Left cardiac atrium (tissue), 4 donors: ENCODE results near the gene PLEKHG5. TPM values are rescaled to one million over a fixed set of nuclear protein-coding genes. Genes with fewer than 3 reads are reported as not detected.
"Not testable (repeated sequence)": the region's sequence is repeated elsewhere in the genome, so short reads cannot be mapped to it uniquely, and the experiment has no call there.

Experiments used
- ATAC-seq, 2 donors: fragments of 200-7000 bp; cut with Tn5 transposase; one replicate each; pipeline ENCODE4 v1.9.1; 2020; ENCODE audit warnings: mild to moderate bottlenecking in 2 of 2, moderate library complexity in 2 of 2
- DNase-seq: peaks from one replicate; pipeline ENCODE4 v3.0.0-alpha.2; 2020
- intact Hi-C, 2 donors: fragments of 100-400 bp; cut with DNase I; formaldehyde crosslinking; loops; one replicate each; pipeline versions ENCODE4 v1.14.1 to v1.15.1; 2022 to 2023
- total RNA-seq, 2 donors: library from RNA; stranded (reverse); fragmentation: NEBNext Ultra II Directional; extraction: Animal tissue kit (Norgen Biotek cat#: 25700); gene quantifications; one replicate each; pipeline ENCODE4 v1.2.1, GENCODE V29; 2021
- donor health status: DM: no; HTN: yes; CAD: no.
- donor health status: DM: no; HTN: yes; CAD: no; lungs with severe emphysema.
- donor health status: DM: yes; HTN: yes; CAD: no.
- donor health status: Dilated cardiomyopathy.

Gene PLEKHG5
- total RNA-seq, 2 donors from 2014 or later, result 10.7 to 11.8 TPM

DNA sequence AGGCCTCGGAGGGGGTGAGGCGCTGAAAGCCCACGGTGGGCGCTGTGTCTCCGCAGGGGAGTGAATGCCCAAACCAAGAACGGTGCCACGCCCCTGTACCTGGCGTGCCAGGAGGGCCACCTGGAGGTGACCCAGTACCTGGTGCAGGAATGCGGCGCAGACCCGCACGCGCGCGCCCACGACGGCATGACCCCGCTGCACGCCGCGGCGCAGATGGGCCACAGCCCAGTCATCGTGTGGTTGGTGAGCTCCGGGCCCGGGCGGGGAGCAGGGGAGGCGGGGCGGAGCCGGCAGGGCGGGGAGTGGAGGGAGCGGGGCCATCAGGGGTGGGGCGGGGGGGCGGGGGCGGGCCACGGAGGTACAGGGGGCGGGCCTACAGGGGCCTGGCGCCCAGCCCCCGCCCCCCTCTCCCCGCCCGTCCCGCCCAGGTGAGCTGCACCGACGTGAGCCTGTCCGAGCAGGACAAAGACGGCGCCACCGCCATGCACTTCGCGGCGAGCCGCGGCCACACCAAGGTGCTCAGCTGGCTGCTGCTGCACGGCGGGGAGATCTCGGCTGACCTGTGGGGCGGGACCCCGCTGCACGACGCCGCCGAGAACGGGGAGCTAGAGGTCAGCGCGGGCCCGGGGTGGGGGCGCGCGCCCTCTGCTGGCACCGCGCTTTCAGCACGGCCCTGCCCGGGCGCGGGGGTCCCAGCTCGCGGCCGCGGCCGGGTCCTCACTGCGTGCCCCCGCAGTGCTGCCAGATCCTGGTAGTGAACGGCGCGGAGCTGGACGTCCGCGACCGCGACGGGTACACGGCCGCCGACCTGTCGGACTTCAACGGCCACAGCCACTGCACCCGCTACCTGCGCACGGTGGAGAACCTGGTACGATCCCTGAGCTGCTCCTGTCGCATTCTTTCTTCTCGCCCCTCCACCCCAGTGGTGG lies 51.0 kb downstream of the PLEKHG5 start:
- intact Hi-C loops, result no loop called here
- no peak for DNase-seq
- peak; percentile 27 to 64 for ATAC-seq

- intact Hi-C loops, result no loop called here
- ATAC-seq (peak; percentile 63 to 68), DNase-seq (peak; percentile 55)
These were observed 53.4 kb downstream of the PLEKHG5 start for GRCh38 chr1:6438047-6438525.

DNA sequence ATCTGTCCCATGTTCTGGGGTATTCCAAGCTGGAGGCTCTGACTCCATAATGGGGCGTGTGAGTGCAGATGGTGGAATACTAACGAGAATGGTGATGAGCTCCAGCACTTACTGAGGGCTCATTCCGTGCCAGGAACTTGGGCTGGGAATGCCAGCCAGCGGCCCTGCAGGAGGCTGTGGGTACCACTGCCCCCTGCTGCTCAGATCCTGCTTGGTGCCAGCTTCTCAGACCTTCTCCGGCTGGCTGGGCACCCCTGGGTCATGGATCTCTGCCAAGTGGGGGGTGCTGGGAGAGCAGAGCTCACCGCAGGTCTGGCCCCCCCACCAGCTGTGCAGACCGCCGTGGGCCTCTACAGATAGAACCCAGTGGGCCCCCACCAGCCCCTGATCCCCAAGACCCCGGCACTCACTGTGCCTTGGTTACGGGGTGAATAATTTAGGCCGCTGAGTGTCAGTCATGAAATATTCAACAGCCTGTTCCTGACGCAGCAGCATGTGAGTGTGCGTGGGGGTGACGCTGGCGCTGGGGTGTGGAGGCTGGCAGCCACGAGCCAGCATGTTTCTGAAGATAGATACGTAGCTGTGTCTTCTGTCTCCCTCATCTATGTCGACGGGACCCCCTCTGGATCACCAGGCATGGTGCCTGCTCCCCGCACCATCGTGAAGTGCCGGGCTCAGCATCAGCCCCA lies 54.3 kb downstream of the PLEKHG5 start:
- intact Hi-C loops, DNase-seq: not testable (repeated sequence)
- peak; percentile 39 to 50 for ATAC-seq

DNA sequence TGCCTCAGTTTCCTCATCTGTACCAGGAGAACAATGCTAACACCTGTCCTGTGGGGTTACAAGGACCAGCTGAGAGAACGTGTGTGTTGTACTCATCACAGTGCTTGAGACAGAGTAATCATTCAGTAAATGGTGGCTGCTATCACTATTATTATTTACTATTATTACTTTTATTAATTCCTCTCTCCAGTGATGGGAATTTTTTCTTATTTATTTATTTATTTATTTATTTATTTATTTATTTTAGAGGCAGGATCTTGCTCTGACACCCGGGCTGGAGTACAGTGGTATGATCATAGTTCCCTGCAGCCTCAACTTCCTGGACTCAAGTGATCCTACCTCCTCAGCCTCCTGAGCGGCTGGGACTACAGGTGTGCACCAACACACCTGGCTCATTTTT lies 55.2 kb downstream of the PLEKHG5 start:
- ATAC-seq, intact Hi-C loops, DNase-seq: not testable (repeated sequence)

- ATAC-seq (no peak), DNase-seq (no peak)
- intact Hi-C loops, result no loop called here
These were observed 55.9 kb downstream of the PLEKHG5 start for GRCh38 chr1:6435547-6435946.

- intact Hi-C loops, result no loop called here
- ATAC-seq (no peak), DNase-seq (no peak)
These were observed 56.3 kb downstream of the PLEKHG5 start for GRCh38 chr1:6435129-6435528.

- no peak for DNase-seq
- ATAC-seq, result no peak
- intact Hi-C loops, result no loop called here
These were observed 57.3 kb downstream of the PLEKHG5 start for GRCh38 chr1:6434186-6434585.

- ATAC-seq, DNase-seq, intact Hi-C loops: not testable (repeated sequence)
These were observed 59.6 kb downstream of the PLEKHG5 start for GRCh38 chr1:6431645-6432579.

DNA sequence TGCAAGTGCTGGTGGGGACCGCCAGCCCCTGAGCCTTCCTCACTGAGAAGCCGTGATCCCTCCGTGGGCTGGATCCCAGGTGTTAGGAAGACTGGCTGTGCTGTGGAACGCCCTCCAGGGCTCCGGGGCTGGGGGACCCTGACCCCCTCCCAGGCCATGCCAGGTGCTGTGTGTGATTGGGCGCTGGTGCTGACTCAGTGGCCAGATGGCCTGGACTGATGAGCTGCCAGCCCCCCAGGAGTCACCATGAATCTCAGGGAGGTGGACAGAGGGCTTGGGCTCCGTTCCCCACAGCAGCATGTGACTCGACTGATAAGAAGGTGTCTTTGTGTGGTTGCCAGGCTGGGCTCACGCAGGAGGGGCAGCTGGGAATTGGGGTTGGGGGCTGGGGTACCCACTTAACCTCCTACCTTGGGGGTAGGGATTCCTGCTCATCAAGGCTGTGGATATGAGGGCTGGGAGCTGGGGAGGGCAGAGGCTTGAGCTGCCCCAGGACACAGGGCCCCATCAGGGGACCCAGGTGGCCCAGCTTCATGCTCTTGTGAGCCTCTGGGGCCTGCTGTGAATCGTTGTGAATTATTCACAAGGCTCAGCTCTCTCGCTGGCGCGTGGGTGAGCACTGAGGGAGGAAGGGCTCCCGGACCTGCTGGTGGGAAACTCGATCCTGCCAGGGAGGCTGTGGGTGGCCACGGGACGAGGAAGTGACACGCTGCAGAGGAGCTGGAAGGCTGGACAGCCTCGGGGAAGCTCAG lies 61.6 kb downstream of the PLEKHG5 start:
- DNase-seq, intact Hi-C loops: not testable (repeated sequence)
- ATAC-seq, result peak in 1 of 2 donors; percentile 20

DNA sequence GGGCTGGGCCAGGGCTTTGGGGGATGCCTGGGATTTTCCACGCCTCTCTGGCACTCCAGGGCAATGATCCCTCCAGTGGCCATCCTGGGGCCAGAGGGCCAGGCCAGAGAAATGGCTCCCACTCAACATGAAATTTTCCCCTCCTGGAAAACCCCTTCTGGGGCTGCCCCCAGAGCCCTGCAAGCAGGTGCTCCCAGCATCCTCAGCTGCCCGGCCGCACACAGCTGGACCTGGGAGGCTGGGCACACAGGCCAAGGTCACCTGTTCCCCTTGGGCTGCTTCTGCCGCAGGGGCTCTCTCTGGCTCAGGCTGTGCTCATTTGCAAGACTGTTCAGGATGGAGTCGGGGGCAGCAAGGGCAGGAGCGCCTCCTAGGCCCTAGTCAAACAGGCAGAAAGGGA lies 63.0 kb downstream of the PLEKHG5 start:
- ATAC-seq, intact Hi-C loops, DNase-seq: not testable (repeated sequence)

DNA sequence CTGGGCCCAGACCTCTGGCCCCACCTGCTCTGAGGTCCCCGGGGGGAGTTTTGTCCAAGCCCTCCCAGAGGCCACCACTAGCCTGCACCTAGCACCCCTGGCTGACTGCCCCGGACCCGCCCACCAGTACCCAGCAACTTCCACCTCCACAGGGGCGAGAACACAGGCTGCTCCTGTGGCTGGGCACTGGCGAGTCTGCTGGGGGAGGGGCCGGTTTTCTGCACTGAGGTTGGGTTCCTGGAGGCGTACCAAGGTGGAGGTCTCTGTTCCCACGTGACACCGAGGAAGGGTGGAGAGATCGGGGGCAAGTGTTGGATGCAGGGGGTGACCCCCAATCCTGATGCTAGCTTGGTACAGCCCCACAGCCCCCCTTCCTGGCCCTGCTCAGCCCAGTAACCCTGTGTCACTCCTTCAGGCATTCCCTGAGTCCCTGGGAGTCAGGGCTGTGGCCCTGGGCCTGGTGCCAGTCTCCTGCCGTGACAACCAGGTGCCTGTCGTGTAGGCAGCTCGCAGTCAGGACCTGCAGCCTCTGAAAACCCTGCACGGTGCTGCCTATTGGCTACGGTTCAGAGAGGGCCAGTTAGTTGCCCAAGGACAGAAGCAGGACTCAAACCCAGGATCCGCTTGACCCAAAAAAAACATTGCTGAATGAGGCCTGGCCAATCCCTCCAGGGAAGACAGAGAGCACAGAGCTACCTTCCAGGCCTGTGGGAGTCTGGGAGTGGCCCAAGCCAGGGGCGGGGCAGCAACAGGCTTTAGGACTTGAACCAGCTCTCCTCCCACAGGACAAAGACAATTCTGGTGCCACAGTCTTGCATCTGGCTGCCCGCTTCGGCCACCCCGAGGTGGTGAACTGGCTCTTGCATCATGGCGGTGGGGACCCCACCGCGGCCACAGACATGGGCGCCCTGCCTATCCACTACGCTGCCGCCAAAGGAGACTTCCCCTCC lies 63.8 kb downstream of the PLEKHG5 start:
- ATAC-seq (no peak), DNase-seq (no peak)
- intact Hi-C loops, result no loop called here

DNA sequence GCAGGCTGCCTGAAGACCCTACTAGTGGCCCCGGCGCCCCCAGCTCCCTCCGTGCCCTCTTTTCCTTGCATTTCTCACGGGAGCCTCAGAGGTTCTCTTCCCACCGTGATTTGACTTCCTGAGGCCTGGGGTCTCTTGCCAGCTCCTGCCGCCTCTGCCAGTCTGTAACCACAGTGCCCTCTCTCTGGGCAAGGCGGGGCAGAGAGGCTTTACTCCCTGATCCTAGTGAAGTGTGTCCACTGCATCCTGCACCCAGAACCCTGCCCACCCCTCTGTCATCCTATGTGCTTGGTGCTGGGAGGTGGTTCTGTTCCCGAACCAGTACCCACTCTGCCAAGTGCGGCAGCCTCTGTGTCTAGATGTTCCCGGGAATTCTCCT lies 64.5 kb downstream of the PLEKHG5 start:
- DNase-seq (no peak), ATAC-seq (no peak)
- intact Hi-C loops, result no loop called here

DNA sequence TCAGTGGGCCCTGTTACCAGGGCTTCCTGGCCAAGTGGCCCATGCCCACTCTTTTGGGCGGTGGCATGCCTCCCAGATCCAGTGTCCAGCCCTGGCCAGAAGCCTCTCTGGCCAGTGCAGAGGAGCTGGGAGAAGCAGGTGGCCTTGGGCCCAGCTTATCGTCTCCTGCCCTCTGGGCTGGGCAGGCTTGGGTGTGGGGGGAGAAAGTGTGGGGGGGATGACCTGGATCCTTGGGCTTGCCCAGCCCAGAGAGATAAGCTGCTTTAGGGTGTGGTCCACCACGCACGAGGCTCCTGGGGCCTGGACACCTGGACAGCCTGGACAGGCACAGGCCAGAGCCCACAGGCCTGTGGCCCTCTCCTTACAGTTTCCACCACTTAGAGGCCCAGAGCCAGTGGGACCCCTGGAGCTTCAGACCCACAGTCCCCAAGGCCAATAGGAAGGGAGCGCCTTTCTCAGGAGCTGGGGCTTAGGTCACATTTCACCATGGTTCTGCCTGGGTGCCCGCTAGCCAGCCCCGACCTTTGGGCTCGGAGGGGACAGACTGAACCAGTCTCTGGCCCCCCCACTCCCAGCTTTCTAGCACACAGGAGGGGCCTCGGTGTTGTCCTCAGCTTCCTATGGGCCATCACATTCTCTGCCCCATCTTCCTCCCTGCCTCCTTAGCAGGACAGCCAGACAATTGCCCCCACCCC lies 65.0 kb downstream of the PLEKHG5 start:
- intact Hi-C loops, result no loop called here
- ATAC-seq (no peak), DNase-seq (no peak)

GRCh38 chr1:6425658-6426057 lies 65.8 kb downstream of the PLEKHG5 start:
- ATAC-seq, result no peak
- intact Hi-C loops, result no loop called here

GRCh38 chr1:6424619-6425593 lies 66.6 kb downstream of the PLEKHG5 start, which contains the start of gene ESPN:
Gene ESPN (plus strand): TSS chr1:6424776. CDS start chr1:6424956, 180 bp downstream.
- peak in 1 of 2 donors; percentile 39 for ATAC-seq
- intact Hi-C loops, result no loop called here
- no peak for DNase-seq

More at GRCh38 chr1:6425658-6426057, 65.8 kb downstream of the PLEKHG5 start:
- no peak for DNase-seq
